Choroid plexus epithelial cell (primary cell): ENCODE measurements around the gene GGT7.
"Not testable (repeated sequence)": the region's sequence is repeated elsewhere in the genome, so short reads cannot be mapped to it uniquely, and the experiment has no call there.

Experiments used
- DNase-seq: peaks from one replicate; pipeline ENCODE4 v3.0.0-alpha.2; 2010; ENCODE audit warnings: low read depth
- H3K4me3 ChIP-seq: 2 replicates; pipeline ENCODE4 v1.5.1; 2011; ENCODE audit warnings: low read depth, mild to moderate bottlenecking, control low read depth, low read length, moderate library complexity
- CTCF ChIP-seq: conservative IDR thresholded peaks from 2 replicates; pipeline ENCODE4 v1.5.1; 2011; ENCODE audit warnings: low read depth, mild to moderate bottlenecking, control low read depth, inconsistent platforms, low read length, moderate library complexity

The GGT7 gene

GRCh38 chr20:34907616-34908469 lies 35.2 kb upstream of the GGT7 start:
- peak; percentile 54 for DNase-seq
- no peak for TF ChIP-seq CTCF

GRCh38 chr20:34904202-34904621 lies 31.6 kb upstream of the GGT7 start:
- no peak overlapping the region for H3K4me3 ChIP-seq
- no peak for TF ChIP-seq CTCF
- peak; percentile 13 for DNase-seq

More at GRCh38 chr20:34907616-34908469, 35.2 kb upstream of the GGT7 start:
- H3K4me3 ChIP-seq, result no peak overlapping the region

GRCh38 chr20:34898731-34899130 lies 26.1 kb upstream of the GGT7 start:
- DNase-seq, H3K4me3 ChIP-seq: not testable (repeated sequence)

GRCh38 chr20:34898129-34898528 lies 25.5 kb upstream of the GGT7 start:
- H3K4me3 ChIP-seq, DNase-seq: not testable (repeated sequence)

- no peak for TF ChIP-seq CTCF
- DNase-seq, result no peak
- H3K4me3 ChIP-seq, result no peak overlapping the region
Measured at GRCh38 chr20:34896086-34896621, 23.5 kb upstream of the GGT7 start.

GRCh38 chr20:34895465-34895864 lies 22.8 kb upstream of the GGT7 start:
- no peak overlapping the region for H3K4me3 ChIP-seq
- TF ChIP-seq CTCF, result no peak
- DNase-seq, result no peak

- H3K4me3 ChIP-seq, result no peak overlapping the region
- DNase-seq, result no peak
- no peak for TF ChIP-seq CTCF
Measured at GRCh38 chr20:34894723-34895122, 22.1 kb upstream of the GGT7 start.

- no peak overlapping the region for H3K4me3 ChIP-seq
- TF ChIP-seq CTCF, result no peak
- no peak for DNase-seq
Measured at GRCh38 chr20:34892671-34893070, 20.0 kb upstream of the GGT7 start.
